PC-3 (cell line): ENCODE data around the gene PDLIM5. TPM values are rescaled to one million over a fixed set of nuclear protein-coding genes. Genes with fewer than 3 reads are reported as not detected.

ENCODE experiments used
- ATAC-seq: fragments of 200-7000 bp; cut with Tn5 transposase; 2 replicates; pipeline ENCODE4 v1.9.1; 2020; ENCODE audit warnings: mild to moderate bottlenecking, moderate library complexity
- BruUV-seq: library from RNA; stranded (reverse); fragments of 400-500 nt; replicated peaks from 2 replicates; lab custom pipeline; 2021; lab: Mats Ljungman, UMichigan
- CTCF ChIA-PET: fragments of 300-600 bp; sonication (Branson Sonifier 250); formaldehyde crosslinking; loops from one replicate; lab custom pipeline; 2022; ENCODE audit warnings: antibody characterized with exemption; lab: Charles Lee
- POLR2A ChIA-PET: fragments of 300-600 bp; sonication (Branson Sonifier 250); formaldehyde crosslinking; loops from one replicate; lab custom pipeline; 2022; ENCODE audit warnings: antibody characterized with exemption; ENCODE audit not compliant: unreplicated experiment; lab: Charles Lee
- DNase-seq: peaks from one replicate; pipeline ENCODE4 v3.0.0-alpha.2; 2015
- H2AFZ ChIP-seq: fragments of 300-600 bp; sonication (generic); 2 replicates; pipeline ENCODE4 v1.6.0; 2016; ENCODE audit warnings: antibody characterized with exemption, low read length
- H3F3A ChIP-seq: fragments of 300-600 bp; sonication (generic); one replicate; pipeline ENCODE4 v1.6.0; 2017; ENCODE audit warnings: antibody characterized with exemption, low read length, control low read depth, mild to moderate bottlenecking; ENCODE audit not compliant: unreplicated experiment
- H3K27ac ChIP-seq: fragments of 300-600 bp; sonication (generic); 2 replicates; pipeline ENCODE4 v1.5.1; 2016; ENCODE audit warnings: mild to moderate bottlenecking, low read length
- H3K27me3 ChIP-seq: fragments of 300-600 bp; sonication (generic); 2 replicates; pipeline ENCODE4 v1.6.1; 2016; ENCODE audit warnings: low read length, mixed read lengths
- H3K36me3 ChIP-seq: fragments of 300-600 bp; sonication (generic); 2 replicates; pipeline ENCODE4 v1.6.1; 2016; ENCODE audit warnings: low read depth, mixed run types, low read length, mixed read lengths
- H3K4me1 ChIP-seq: fragments of 300-600 bp; sonication (generic); 2 replicates; pipeline ENCODE4 v1.5.1; 2016; ENCODE audit warnings: low read length; ENCODE audit not compliant: insufficient read depth
- H3K4me2 ChIP-seq: fragments of 300-600 bp; sonication (generic); 2 replicates; pipeline ENCODE4 v1.6.0; 2016; ENCODE audit warnings: low read length
- H3K4me3 ChIP-seq: fragments of 300-600 bp; sonication (generic); 2 replicates; pipeline ENCODE4 v1.5.1; 2016; ENCODE audit warnings: mild to moderate bottlenecking, low read length, mixed read lengths
- H3K79me2 ChIP-seq: fragments of 300-600 bp; sonication (generic); 2 replicates; pipeline ENCODE4 v1.6.1; 2017; ENCODE audit warnings: low read length, mixed read lengths
- H3K9ac ChIP-seq: fragments of 300-600 bp; sonication (generic); 2 replicates; pipeline ENCODE4 v1.6.0; 2016; ENCODE audit warnings: mild to moderate bottlenecking, low read length
- H3K9me2 ChIP-seq: fragments of 300-600 bp; sonication (generic); replicated peaks from 2 replicates; pipeline ENCODE4 v1.6.1; 2016; ENCODE audit warnings: mixed run types, low read length, mixed read lengths
- H3K9me3 ChIP-seq: fragments of 300-600 bp; sonication (generic); 2 replicates; pipeline ENCODE4 v1.6.1; 2016; ENCODE audit warnings: low read length, mixed read lengths
- H4K20me1 ChIP-seq: fragments of 300-600 bp; sonication (generic); 2 replicates; pipeline ENCODE4 v1.6.1; 2016; ENCODE audit warnings: low read length, mixed read lengths
- EZH2 ChIP-seq: fragments of 300-600 bp; sonication (generic); IDR thresholded peaks from one replicate; pipeline ENCODE4 v1.6.1; 2017; ENCODE audit warnings: antibody characterized with exemption, mild to moderate bottlenecking, low read length; ENCODE audit not compliant: unreplicated experiment
- EZH2phosphoT487 ChIP-seq: fragments of 300-600 bp; sonication (generic); IDR thresholded peaks from 2 replicates; pipeline ENCODE4 v1.6.1; 2018; ENCODE audit warnings: mild to moderate bottlenecking, antibody characterized with exemption, low read length, borderline replicate concordance
- intact Hi-C: fragments of 100-400 bp; cut with micrococcal nuclease; formaldehyde crosslinking; loops from 2 replicates; pipeline ENCODE4 v1.9.0; 2023
- total RNA-seq: library from RNA; depleted of rRNA; stranded (reverse); fragments of >200 nt; gene quantifications from 2 replicates; pipeline ENCODE4 v1.2.3, GENCODE V29; 2014
- TF ChIP-seq, protein P1 (sequence below): fragments of 300-600 bp; sonication (generic); conservative IDR thresholded peaks from 2 replicates; pipeline ENCODE4 v1.5.1; 2017; ENCODE audit warnings: antibody characterized with exemption, low read depth, mild to moderate bottlenecking, low read length

Gene PDLIM5
- total RNA-seq, 1 experiment from 2014 or later, result 57.8 TPM

DNA sequence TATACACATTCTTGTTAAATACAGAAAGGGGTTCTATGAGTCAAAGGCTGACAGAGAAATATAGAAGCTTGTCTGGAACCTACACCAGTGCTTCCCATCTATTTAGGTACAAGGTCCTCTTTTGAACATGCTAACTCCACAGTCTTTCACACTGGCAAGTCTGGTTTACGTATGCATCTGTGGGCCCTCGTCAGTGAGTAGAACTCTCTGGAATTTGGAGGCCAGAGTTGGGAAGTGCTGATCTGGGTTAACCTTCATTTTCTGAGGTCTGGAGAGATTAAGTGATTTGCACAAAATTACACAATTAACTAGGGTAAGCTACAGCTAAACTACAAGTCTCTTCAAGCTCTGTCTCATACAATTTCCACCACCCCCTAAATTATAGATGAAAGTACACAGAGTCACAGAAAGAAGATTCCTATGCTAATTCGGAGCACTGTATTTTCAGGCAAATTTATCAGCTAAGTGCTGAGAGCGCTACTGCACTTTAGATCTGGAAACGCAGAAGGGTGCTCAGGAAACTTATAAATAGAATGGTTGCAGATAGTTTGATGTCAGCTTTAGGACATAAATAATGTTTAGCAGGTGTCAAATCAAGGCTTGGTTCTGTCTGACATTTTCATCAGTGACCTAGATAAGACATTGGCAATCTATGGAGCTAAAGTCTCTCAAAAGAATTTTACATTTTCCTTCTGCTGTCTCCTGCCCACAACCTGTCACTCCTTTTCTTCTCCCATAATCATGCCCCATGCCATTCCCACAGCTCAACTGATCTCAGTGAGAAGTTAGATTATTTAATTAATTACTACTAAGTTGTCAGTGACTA is 43.0 kb upstream of the PDLIM5 start:
- Histone ChIP-seq H3K4me1 (peaks cover 24% of the 10 kb centered on the region), H3K27me3 (no peaks in the 10 kb centered on the region), H2AFZ (no peak overlapping the region), H3F3A (no peaks in the 10 kb centered on the region), H3K36me3 (no peaks in the 10 kb centered on the region), H3K9ac (no peak overlapping the region), H3K9me2 (no peaks in the 10 kb centered on the region), H3K27ac (no peak overlapping the region), H3K79me2 (no peaks in the 10 kb centered on the region), H3K4me2 (no peak overlapping the region), H3K4me3 (no peak overlapping the region), H4K20me1 (no peaks in the 10 kb centered on the region), H3K9me3 (no peaks in the 10 kb centered on the region)
- DNase-seq, result no peak
- intact Hi-C loops, result loop anchor here (5.0 kb wide), 1 partner anchor 79 kb away; no protein-coding TSS in a partner anchor
- no peak for ATAC-seq
- ChIA-PET POLR2A (no interaction called here), CTCF (no interaction called here)
- BruUV-seq, result no TSS peak
- TF ChIP-seq, protein P1, sequence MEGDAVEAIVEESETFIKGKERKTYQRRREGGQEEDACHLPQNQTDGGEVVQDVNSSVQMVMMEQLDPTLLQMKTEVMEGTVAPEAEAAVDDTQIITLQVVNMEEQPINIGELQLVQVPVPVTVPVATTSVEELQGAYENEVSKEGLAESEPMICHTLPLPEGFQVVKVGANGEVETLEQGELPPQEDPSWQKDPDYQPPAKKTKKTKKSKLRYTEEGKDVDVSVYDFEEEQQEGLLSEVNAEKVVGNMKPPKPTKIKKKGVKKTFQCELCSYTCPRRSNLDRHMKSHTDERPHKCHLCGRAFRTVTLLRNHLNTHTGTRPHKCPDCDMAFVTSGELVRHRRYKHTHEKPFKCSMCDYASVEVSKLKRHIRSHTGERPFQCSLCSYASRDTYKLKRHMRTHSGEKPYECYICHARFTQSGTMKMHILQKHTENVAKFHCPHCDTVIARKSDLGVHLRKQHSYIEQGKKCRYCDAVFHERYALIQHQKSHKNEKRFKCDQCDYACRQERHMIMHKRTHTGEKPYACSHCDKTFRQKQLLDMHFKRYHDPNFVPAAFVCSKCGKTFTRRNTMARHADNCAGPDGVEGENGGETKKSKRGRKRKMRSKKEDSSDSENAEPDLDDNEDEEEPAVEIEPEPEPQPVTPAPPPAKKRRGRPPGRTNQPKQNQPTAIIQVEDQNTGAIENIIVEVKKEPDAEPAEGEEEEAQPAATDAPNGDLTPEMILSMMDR, result no peak
- TF ChIP-seq EZH2phosphoT487 (no peak), EZH2 (no peak)

DNA sequence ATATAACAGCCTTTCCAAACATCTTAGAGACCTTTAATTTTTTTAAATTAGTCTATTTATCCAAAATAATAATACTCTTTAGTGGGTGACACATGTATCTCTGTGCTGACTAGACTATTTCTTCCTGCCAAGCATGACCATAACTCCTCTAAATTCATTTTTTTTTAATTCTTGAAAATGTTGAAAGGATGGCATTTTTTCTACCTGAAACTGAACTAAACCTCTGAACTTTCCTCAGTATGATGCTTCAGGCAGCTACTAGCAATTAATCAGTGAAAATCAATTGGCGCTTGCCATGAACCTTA is 42.4 kb upstream of the PDLIM5 start:
- Histone ChIP-seq H3K27me3 (no peaks in the 10 kb centered on the region), H2AFZ (no peak overlapping the region), H3K4me1 (peaks cover 27% of the 10 kb centered on the region), H3K4me3 (no peak overlapping the region), H3K9me2 (no peaks in the 10 kb centered on the region), H4K20me1 (no peaks in the 10 kb centered on the region), H3K27ac (no peak overlapping the region), H3K79me2 (no peaks in the 10 kb centered on the region), H3K9ac (no peak overlapping the region), H3K4me2 (no peak overlapping the region), H3K9me3 (no peaks in the 10 kb centered on the region), H3K36me3 (no peaks in the 10 kb centered on the region), H3F3A (no peaks in the 10 kb centered on the region)
- POLR2A ChIA-PET, result no interaction called here
- intact Hi-C loops, result loop anchor here (5.0 kb wide), 1 partner anchor 78 kb away; no protein-coding TSS in a partner anchor
- ATAC-seq (no peak), DNase-seq (no peak)
- CTCF ChIA-PET, result no interaction called here
- TF ChIP-seq, protein P1, result no peak
- TF ChIP-seq EZH2phosphoT487 (no peak), EZH2 (no peak)
- BruUV-seq, result no TSS peak

DNA sequence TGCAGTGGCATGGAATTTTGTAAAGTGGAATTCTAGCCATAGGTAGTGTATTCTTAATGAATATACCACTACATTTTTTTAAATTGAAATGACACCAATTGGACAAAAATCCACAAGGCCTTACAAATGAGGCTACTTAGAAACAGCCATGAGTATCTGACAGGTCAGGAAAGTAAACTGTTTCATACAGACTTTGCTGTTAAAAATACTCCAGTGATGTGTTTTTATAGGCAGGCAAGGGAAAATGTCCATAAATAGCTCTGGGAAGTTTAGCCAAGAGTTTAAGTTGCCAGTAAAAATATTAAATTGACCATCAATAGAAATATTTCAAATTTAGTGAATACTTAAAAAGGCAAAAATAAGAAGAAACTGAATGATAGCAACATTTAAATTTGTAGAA is 41.8 kb upstream of the PDLIM5 start:
- Histone ChIP-seq H3K79me2 (no peaks in the 10 kb centered on the region), H3K27ac (no peak overlapping the region), H3K27me3 (no peaks in the 10 kb centered on the region), H2AFZ (no peak overlapping the region), H3K9ac (no peak overlapping the region), H3F3A (no peaks in the 10 kb centered on the region), H3K9me2 (no peaks in the 10 kb centered on the region), H3K36me3 (no peaks in the 10 kb centered on the region), H3K4me2 (no peak overlapping the region), H3K4me3 (no peak overlapping the region), H4K20me1 (no peaks in the 10 kb centered on the region), H3K4me1 (peaks cover 27% of the 10 kb centered on the region), H3K9me3 (no peaks in the 10 kb centered on the region)
- intact Hi-C loops, result loop anchor here (5.0 kb wide), 1 partner anchor 77 kb away; no protein-coding TSS in a partner anchor
- TF ChIP-seq EZH2phosphoT487 (no peak), EZH2 (no peak)
- TF ChIP-seq, protein P1, result no peak
- CTCF ChIA-PET, result no interaction called here
- ATAC-seq (no peak), DNase-seq (no peak)
- no TSS peak for BruUV-seq
- POLR2A ChIA-PET, result interaction anchor here (0.6 kb wide), 1 partner anchor 43 kb away, joined by 11 read pairs; no protein-coding TSS in a partner anchor
